Esophagus (tissue), 2 donors: ENCODE measurements around the gene E2F2. TPM values are rescaled to one million over a fixed set of nuclear protein-coding genes. Genes with fewer than 3 reads are reported as not detected.

ENCODE experiments used
- H3K27ac ChIP-seq, 2 donors: one replicate each; pipeline ENCODE4 v1.5.1; 2013; ENCODE audit warnings: low read depth in 2 of 2, mild to moderate bottlenecking in 2 of 2, inconsistent platforms in 1 of 2, low read length in 1 of 2, moderate library complexity in 1 of 2
- H3K27me3 ChIP-seq, 2 donors: one replicate each; pipeline ENCODE4 v1.6.1; 2013; ENCODE audit warnings: low read length in 2 of 2, control low read depth in 1 of 2, mild to moderate bottlenecking in 1 of 2; ENCODE audit not compliant: insufficient read depth in 2 of 2, control insufficient read depth in 1 of 2
- H3K36me3 ChIP-seq, 2 donors: one replicate each; pipeline ENCODE4 v1.6.1; 2013; ENCODE audit warnings: low read length in 1 of 2; ENCODE audit not compliant: control insufficient read depth in 2 of 2, insufficient read depth in 2 of 2
- H3K4me1 ChIP-seq, 2 donors: one replicate each; pipeline ENCODE4 v1.6.1; 2013; ENCODE audit warnings: low read length in 1 of 2; ENCODE audit not compliant: control insufficient read depth in 2 of 2, insufficient read depth in 2 of 2
- H3K4me3 ChIP-seq, 2 donors: one replicate each; pipeline ENCODE4 v1.5.1; 2013; ENCODE audit warnings: low read length in 2 of 2, mild to moderate bottlenecking in 2 of 2, low read depth in 1 of 2, moderate library complexity in 1 of 2
- H3K9me3 ChIP-seq, 2 donors: one replicate each; pipeline ENCODE4 v1.6.1; 2013; ENCODE audit warnings: mild to moderate bottlenecking in 2 of 2, low read depth in 1 of 2, low read length in 1 of 2, moderate library complexity in 1 of 2; ENCODE audit not compliant: control insufficient read depth in 2 of 2, insufficient read depth in 1 of 2
- WGBS, 2 donors: extraction: QIAGEN DNeasy Blood & Tissue Kit; methylation state at CpG; one replicate each; pipeline ENCODE4 v1.1.7; 2013; 5-methylcytosine and 5-hydroxymethylcytosine counted together
- polyA plus RNA-seq, 2 donors: library from polyadenylated mRNA; stranded (reverse); fragments of 200-250 nt; gene quantifications; one replicate each; pipeline ENCODE4 v1.2.3, GENCODE V29; 2013
- donor health status: healthy with polysubstance abuse.
- donor health status: Bipolar disorder and iron deficiency.

The E2F2 gene
- polyA plus RNA-seq, 2 donors: 5.4 to 7.4 TPM

DNA sequence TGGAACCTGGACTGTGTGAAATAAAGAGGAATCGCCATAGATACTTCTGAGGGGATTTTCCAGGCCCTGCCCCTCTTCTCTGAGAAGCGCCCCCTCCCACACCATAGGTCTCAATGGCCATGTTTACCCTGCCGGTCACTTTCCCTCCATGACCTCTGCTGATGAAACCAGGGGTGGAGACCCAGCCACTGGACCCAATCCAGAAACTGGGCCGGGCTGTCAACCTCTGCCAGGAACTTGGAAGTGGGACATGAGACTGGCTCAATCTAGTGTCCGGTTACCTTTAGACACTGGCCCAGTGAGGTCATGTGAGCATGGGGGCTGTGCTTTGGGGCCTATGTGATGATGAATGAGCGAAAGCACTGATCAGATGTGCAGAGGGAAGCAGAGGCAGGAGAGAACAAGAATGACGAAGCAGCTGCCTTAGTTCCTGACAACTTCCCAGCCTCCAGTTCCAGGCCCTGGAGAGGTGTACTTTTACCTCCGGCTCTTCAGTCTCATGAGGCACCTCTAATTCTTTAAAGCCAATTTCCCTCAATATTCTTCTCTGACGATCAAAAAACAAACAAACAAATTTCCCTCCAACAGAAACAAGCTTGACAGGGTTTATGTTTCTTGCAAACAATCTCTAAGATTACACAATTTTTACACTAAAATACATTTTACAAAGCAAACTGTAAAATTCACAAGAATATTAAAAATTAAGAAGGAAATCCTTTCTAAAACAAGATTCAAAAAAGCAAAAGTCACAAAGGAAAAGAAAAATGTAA, 52.0 kb downstream of the E2F2 start:
- H3K4me1 ChIP-seq: peaks cover 0 to 5% of the 10 kb centered on the region in 2 donors
- no peaks in the 10 kb centered on the region for H3K9me3 ChIP-seq
- 48 to 56% methylated on average over 9 of the region's 9 CpGs for WGBS, 2 donors
- H3K27me3 ChIP-seq: no peaks in the 10 kb centered on the region
- peak overlapping the region in 1 of 2 donors; percentile 21 for H3K27ac ChIP-seq
- no peaks in the 10 kb centered on the region for H3K36me3 ChIP-seq
- no peak overlapping the region for H3K4me3 ChIP-seq

DNA sequence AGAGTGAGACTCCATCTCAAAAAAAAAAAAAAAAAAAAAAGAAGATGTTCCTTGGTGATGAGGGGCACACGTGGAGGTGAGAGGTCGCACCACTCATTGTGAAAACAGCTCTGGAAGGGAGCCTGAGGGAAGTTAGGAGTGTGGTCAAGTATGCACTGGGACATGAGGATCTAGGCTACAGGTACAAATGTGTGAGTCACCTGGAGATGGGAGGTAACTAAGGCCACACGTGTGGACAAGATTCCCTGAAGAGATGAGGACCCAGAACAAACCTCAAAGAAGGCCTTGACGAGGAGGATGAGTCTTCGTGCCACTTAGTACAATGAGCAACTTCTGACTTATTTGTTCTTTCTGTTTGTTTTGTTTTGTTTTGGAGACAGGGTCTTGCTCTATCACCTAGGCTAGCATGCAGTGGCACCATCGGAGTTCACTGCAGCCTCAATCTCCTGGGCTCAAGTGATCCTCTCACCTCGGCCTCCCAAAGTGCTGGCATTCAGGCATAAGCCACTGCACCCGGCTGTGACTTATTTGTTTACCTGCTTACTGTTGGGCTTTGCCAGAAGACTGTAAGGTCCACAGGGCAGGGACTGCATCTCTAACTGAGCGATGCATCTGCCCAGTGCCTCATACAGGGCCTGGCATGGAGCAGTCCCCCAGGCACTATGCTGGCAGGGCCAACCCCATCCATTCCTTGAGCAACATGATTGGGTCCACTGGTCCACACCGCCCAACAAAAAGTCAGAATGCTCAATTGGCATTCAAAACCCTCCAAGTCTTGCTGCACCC, 53.5 kb downstream of the E2F2 start:
- Histone ChIP-seq H3K36me3 (no peaks in the 10 kb centered on the region), H3K4me1 (peaks cover 0 to 5% of the 10 kb centered on the region in 2 donors), H3K27ac (no peak overlapping the region), H3K4me3 (no peak overlapping the region), H3K27me3 (no peaks in the 10 kb centered on the region), H3K9me3 (no peaks in the 10 kb centered on the region)
- 84 to 85% methylated on average over 10 of the region's 10 CpGs for WGBS, 2 donors

DNA sequence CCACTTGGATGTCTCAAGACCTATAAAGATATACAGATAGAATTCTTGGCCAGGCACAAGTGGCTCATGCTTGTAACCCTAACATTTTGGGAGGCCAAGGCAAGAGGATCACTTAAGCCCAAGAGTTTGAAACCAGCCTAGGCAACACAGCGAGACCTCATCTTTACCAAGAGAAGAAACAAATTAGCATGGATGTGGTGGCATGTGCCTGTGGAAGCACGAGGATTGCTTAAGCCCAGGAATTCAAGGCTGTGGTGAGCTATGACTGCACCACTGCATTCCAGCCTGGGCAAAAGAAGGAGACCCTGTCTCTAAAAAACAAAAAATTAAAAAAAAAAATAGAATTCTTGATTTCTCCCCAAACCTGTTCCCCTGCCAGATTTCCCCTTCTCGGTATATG, 55.4 kb downstream of the E2F2 start:
- no peaks in the 10 kb centered on the region for H3K27me3 ChIP-seq
- no peaks in the 10 kb centered on the region for H3K9me3 ChIP-seq
- no peaks in the 10 kb centered on the region for H3K36me3 ChIP-seq
- peak overlapping the region in 1 of 2 donors; percentile 72 for H3K27ac ChIP-seq
- peaks cover under 1 to 5% of the 10 kb centered on the region in 2 donors for H3K4me1 ChIP-seq
- WGBS, 2 donors: 84% methylated on average over 3 of the region's 3 CpGs
- H3K4me3 ChIP-seq: no peak overlapping the region

DNA sequence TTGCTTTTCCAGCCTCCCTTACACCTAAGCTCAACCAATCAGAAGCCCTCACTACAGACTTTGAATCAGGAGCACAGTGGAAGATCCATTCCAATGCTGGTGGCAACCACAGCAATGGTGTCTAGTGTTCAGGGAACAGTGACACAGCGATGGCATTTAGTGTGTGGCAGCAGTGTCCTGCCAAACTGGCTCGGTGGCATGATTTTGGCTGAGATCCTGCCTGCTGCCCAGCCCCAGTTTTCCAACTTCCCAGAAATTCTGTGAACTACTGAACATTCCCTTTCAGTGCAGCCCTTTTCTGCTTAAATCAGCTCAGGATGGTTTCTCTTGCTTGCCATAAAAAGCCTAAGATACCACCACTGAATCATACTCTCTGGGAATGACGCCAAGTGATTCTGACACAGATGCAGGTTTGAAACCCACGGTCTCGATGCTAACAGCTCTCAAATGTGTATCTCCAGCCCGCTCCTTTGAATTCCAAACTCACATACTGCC, 55.9 kb downstream of the E2F2 start:
- Histone ChIP-seq H3K9me3 (no peaks in the 10 kb centered on the region), H3K27ac (peak overlapping the region in 1 of 2 donors; percentile 72), H3K27me3 (no peaks in the 10 kb centered on the region), H3K4me3 (no peak overlapping the region), H3K4me1 (peaks cover 3 to 5% of the 10 kb centered on the region in 2 donors), H3K36me3 (no peaks in the 10 kb centered on the region)
- WGBS, 2 donors: 60 to 63% methylated on average over 6 of the region's 6 CpGs

DNA sequence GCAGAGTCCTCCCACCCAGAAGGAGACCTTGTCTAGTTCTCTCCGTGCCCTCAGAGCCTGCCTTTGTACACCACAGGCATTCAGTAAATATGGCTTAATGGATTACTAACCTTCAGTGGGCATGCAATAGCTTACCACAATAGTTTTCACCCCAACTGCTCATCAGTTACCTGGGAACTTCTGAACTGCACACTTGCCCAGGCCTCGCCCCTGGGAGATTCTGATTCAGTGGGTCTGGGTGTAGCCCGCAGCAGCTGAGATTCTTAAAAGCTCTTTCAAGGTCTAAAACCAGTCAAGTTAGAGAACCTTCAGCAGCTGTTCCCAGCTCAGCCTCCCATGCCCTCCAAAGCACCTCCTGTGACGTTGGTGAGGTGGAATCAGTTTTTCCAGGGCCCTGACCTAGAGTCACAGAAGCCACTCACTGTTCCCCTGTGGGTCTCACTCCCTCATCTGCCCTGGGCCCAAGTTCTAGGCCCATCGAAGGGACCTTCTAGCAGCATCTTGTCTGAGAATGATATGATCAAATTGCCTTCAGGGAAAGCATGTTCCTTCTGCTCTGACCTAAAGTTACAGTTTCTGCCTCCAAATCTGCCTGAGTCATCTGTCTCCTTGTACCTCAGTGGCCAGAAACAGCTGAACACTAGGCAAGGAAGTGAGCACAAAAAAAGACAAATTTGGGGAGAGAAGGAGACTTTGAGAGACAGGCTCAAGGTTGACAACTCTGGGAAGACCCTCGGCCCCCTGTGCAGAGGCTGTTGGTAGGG, 57.8 kb downstream of the E2F2 start:
- 70 to 71% methylated on average over 6 of the region's 6 CpGs for WGBS, 2 donors
- Histone ChIP-seq H3K9me3 (no peaks in the 10 kb centered on the region), H3K4me3 (no peak overlapping the region), H3K27me3 (no peaks in the 10 kb centered on the region), H3K36me3 (no peaks in the 10 kb centered on the region), H3K27ac (peak overlapping the region; percentile 50 to 82), H3K4me1 (peaks cover 3 to 5% of the 10 kb centered on the region in 2 donors)

DNA sequence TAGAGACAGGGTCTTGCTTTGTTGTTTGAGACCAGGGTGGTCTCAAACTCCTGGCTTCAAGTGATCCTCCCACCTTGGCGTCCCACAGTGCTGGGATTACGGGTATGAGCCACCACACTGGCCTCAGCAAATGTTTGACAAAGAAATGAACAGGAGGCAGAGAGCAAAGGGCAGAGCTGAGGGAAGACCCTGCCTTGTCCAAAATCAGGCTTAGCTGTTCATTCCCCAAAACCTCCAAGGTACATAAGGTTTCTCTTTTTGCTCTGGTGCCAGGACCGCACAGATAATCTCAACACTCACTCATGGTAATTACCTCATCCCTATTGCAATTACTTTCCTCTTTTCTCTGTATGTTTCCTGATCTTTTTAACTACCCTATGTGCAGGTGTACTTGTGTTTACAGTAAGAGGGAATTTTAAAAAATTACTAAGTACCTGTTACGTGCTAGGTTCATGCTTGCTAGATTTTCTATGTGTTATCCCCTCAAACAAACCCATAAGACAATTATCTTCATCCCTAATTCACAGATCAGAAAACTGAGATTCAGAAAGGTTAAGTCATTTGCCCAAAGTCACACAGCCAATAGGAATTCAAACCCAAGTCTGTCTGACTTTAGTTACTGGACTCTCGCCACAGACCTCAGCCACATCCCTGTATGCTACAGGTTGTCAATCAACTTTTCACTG, 58.5 kb downstream of the E2F2 start:
- 89 to 90% methylated on average over 5 of the region's 5 CpGs for WGBS, 2 donors
- H3K36me3 ChIP-seq: no peaks in the 10 kb centered on the region
- H3K4me3 ChIP-seq: no peak overlapping the region
- no peaks in the 10 kb centered on the region for H3K27me3 ChIP-seq
- peaks cover 3 to 5% of the 10 kb centered on the region in 2 donors for H3K4me1 ChIP-seq
- peak overlapping the region in 1 of 2 donors; percentile 52 for H3K27ac ChIP-seq
- no peaks in the 10 kb centered on the region for H3K9me3 ChIP-seq

DNA sequence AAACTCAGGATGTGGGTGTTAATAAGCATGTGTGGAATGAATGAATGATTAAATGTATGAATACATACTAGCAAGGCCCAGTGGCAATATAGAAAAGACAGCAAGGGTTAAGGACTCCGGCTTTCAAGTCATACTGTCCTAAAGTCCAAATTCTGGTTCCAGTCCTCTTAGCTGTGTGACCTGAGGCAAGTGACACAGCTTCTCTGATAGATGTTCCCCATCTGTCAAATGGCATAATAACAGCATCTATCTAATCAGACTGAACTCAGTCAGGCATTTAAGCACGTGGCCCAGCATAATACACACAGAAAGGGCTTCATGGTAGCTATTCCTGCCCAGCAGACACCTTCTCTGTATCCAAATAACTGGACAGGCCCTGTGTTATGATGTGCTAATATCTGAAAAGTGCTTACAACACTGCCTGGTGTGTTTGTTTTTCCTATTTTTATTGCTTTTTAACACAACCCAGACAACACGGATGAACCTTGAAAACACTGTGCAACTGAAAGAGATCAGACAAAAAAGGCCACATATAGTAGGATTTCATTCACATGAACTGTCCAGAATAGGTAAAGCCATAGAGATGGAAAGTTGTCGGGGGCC, 59.5 kb downstream of the E2F2 start:
- Histone ChIP-seq H3K9me3 (no peaks in the 10 kb centered on the region), H3K27ac (no peak overlapping the region), H3K4me3 (no peak overlapping the region), H3K4me1 (peaks cover 3 to 5% of the 10 kb centered on the region in 2 donors), H3K27me3 (no peaks in the 10 kb centered on the region), H3K36me3 (no peaks in the 10 kb centered on the region)
- 80 to 82% methylated on average over 4 of the region's 4 CpGs for WGBS, 2 donors

DNA sequence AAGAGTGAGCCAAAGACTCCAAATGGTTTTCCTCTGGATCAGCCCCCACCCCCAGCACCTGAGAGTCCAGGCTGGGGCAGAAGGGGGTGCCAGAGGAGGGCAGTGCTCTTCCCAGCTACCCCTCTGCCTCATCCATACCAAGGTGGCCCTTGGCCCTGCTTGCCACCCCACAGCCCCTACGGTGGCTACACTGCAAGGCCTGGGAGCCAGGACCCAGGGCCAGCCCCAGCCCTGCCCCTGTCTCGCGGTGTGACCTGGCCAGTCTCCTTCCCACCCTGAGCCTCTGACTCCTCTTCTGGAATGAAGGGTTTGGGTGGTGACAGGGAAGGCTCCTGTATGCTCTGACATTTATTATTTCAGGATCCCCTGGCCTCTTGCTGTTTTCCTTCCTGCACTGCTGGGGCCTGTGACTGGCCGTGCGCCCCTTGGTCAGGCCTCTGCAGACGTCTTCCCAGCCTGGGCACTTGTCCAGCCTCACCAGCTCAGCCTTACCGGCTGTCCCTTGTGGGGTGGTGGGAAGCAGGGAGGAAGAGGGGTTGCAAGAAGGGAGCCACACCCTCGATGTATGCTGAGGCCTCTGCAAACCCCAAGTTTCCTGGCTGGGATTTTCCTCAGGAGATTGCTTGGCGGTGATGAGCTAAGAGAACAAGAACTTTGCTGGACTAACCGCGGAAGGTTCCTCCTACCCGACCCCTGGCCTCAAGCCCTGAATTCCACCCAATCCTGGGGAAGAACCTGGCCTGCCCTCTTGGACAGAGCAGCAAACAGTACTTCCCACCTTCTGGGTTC, 60.6 kb downstream of the E2F2 start:
- H3K27me3 ChIP-seq: no peaks in the 10 kb centered on the region
- H3K4me1 ChIP-seq: peaks cover 3 to 5% of the 10 kb centered on the region in 2 donors
- H3K36me3 ChIP-seq: no peaks in the 10 kb centered on the region
- H3K4me3 ChIP-seq: no peak overlapping the region
- H3K9me3 ChIP-seq: no peaks in the 10 kb centered on the region
- H3K27ac ChIP-seq: peak overlapping the region in 1 of 2 donors; percentile 26
- WGBS, 2 donors: 69 to 74% methylated on average over 12 of the region's 12 CpGs
